Hepatocyte (in vitro differentiated cells): ENCODE results near the gene MLC1. TPM values are rescaled to one million over a fixed set of nuclear protein-coding genes. Genes with fewer than 3 reads are reported as not detected.

Experiments
- DNase-seq: peaks from one replicate; pipeline ENCODE4 v3.0.0-alpha.2; 2016; ENCODE audit warnings: low spot score
- H2AFZ ChIP-seq: fragments of 200-600 bp; sonication (generic); 2 replicates; pipeline ENCODE4 v1.6.0; 2016; ENCODE audit warnings: antibody characterized with exemption, mild to moderate bottlenecking
- H3K27ac ChIP-seq: fragments of 200-600 bp; sonication (generic); 2 replicates; pipeline ENCODE4 v1.5.1; 2016; ENCODE audit warnings: mild to moderate bottlenecking
- H3K27me3 ChIP-seq: fragments of 200-600 bp; sonication (generic); 2 replicates; pipeline ENCODE4 v1.6.1; 2016
- H3K36me3 ChIP-seq: fragments of 200-600 bp; sonication (generic); replicated peaks from 2 replicates; pipeline ENCODE4 v1.5.1; 2016; ENCODE audit warnings: low read depth; ENCODE audit not compliant: insufficient read depth
- H3K4me1 ChIP-seq: fragments of 200-600 bp; sonication (generic); 2 replicates; pipeline ENCODE4 v1.5.1; 2016; ENCODE audit warnings: mild to moderate bottlenecking, moderate library complexity; ENCODE audit not compliant: insufficient read depth
- H3K4me2 ChIP-seq: fragments of 200-600 bp; sonication (generic); 2 replicates; pipeline ENCODE4 v1.6.0; 2016
- H3K4me3 ChIP-seq: fragments of 200-600 bp; sonication (generic); 2 replicates; pipeline ENCODE4 v1.5.1; 2016; ENCODE audit warnings: mild to moderate bottlenecking
- H3K79me2 ChIP-seq: fragments of 200-600 bp; sonication (generic); 2 replicates; pipeline ENCODE4 v1.6.0; 2017; ENCODE audit warnings: mild to moderate bottlenecking
- H3K9me2 ChIP-seq: fragments of 200-600 bp; sonication (generic); replicated peaks from 2 replicates; pipeline ENCODE4 v1.6.0; 2017; ENCODE audit warnings: mild to moderate bottlenecking; ENCODE audit not compliant: insufficient read depth
- H3K9me3 ChIP-seq: fragments of 200-600 bp; sonication (generic); 2 replicates; pipeline ENCODE4 v1.5.1; 2016; ENCODE audit warnings: low read depth, mild to moderate bottlenecking
- H4K20me1 ChIP-seq: fragments of 200-600 bp; sonication (generic); 2 replicates; pipeline ENCODE4 v1.6.0; 2016; ENCODE audit warnings: mild to moderate bottlenecking; ENCODE audit not compliant: insufficient read depth, poor library complexity, severe bottlenecking
- EZH2 ChIP-seq: fragments of 200-600 bp; sonication (generic); IDR thresholded peaks from 2 replicates; pipeline ENCODE4 v1.6.1; 2016; ENCODE audit warnings: antibody characterized with exemption, mild to moderate bottlenecking, borderline replicate concordance
- EZH2phosphoT487 ChIP-seq: fragments of 200-600 bp; sonication (generic); IDR thresholded peaks from one replicate; pipeline ENCODE4 v1.6.1; 2018; ENCODE audit warnings: antibody characterized with exemption, mild to moderate bottlenecking, low read depth, moderate library complexity; ENCODE audit not compliant: unreplicated experiment, severe bottlenecking
- WGBS: methylation state at CpG from one replicate; pipeline ENCODE4 v1.1.6; 2016; ENCODE audit warnings: low lambda C conversion rate; ENCODE audit errors: missing lambda C conversion rate; 5-methylcytosine and 5-hydroxymethylcytosine counted together
- polyA plus RNA-seq: library from polyadenylated mRNA; unstranded; fragments of >200 nt; fragmentation: Nextera tagmentation; extraction: Ambion mirVana; gene quantifications from 2 replicates; pipeline ENCODE4 v1.2.1, GENCODE V29; 2016
- total RNA-seq: library from RNA; depleted of rRNA; stranded (reverse); fragments of >200 nt; gene quantifications from 2 replicates; pipeline ENCODE4 v1.2.3, GENCODE V29; 2014
- TF ChIP-seq, protein P1 (sequence below): fragments of 200-600 bp; sonication (generic); IDR thresholded peaks from 2 replicates; pipeline ENCODE4 v1.5.1; 2016; ENCODE audit warnings: antibody characterized with exemption, mild to moderate bottlenecking; ENCODE audit not compliant: poor library complexity

The MLC1 gene
- total and polyA plus RNA-seq, 2 experiments from 2014 or later: 3.3 to 8.2 TPM

DNA sequence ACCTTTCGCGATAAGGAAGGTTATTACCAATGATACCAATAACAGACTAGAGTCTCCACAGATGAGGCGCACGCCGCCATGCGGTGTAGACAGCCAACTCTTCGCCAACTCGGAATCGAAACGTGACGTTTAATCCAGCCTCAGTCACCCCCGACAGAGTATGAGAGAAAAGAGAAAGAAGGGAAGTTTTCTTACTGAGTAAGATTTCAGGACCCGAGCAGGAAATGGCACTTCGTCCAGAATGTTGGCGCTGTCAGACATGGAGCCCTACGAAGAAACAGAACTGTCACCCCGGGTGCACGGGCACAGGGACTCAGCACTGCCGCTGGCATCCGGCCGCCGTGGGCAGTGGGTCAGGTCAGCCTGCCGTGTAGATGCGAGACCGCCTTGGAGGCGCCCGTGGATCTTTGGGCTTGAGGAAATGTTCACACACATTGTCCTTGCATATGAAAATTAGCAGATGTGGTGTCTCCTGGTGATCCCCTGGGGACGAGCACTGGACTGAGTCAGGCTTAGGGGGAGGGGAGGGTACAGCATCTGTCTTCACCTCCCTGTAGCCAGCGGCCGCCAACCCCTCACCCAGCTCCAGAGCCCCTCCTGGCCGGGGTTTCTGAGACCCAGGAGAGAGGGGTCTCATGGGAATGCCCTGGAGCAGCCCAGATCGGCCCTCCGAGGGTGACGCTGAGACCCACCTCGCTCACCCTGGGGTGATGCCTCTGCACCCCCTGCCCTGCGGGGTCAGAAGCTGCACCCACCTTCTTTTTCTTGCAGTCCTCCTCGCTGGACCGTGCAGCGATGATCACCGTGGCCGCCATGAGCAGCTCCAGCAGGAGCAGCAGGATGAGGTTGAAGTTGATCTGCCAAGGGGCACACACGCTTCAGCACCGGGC is 8.3 kb downstream of the MLC1 start:
- H3K9me2 ChIP-seq: no peaks in the 10 kb centered on the region
- H4K20me1 ChIP-seq: no peaks in the 10 kb centered on the region
- no peak overlapping the region for H3K4me2 ChIP-seq
- no peak overlapping the region for H2AFZ ChIP-seq
- H3K79me2 ChIP-seq: no peaks in the 10 kb centered on the region
- H3K27me3 ChIP-seq: no peaks in the 10 kb centered on the region
- no peaks in the 10 kb centered on the region for H3K36me3 ChIP-seq
- no peak for DNase-seq
- H3K27ac ChIP-seq: no peak overlapping the region
- H3K4me3 ChIP-seq: no peak overlapping the region
- no peak for TF ChIP-seq EZH2
- TF ChIP-seq, protein P1, sequence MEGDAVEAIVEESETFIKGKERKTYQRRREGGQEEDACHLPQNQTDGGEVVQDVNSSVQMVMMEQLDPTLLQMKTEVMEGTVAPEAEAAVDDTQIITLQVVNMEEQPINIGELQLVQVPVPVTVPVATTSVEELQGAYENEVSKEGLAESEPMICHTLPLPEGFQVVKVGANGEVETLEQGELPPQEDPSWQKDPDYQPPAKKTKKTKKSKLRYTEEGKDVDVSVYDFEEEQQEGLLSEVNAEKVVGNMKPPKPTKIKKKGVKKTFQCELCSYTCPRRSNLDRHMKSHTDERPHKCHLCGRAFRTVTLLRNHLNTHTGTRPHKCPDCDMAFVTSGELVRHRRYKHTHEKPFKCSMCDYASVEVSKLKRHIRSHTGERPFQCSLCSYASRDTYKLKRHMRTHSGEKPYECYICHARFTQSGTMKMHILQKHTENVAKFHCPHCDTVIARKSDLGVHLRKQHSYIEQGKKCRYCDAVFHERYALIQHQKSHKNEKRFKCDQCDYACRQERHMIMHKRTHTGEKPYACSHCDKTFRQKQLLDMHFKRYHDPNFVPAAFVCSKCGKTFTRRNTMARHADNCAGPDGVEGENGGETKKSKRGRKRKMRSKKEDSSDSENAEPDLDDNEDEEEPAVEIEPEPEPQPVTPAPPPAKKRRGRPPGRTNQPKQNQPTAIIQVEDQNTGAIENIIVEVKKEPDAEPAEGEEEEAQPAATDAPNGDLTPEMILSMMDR: no peak
- no peak for TF ChIP-seq EZH2phosphoT487
- H3K4me1 ChIP-seq: peaks cover 13% of the 10 kb centered on the region
- H3K9me3 ChIP-seq: no peaks in the 10 kb centered on the region
- WGBS: 86% methylated on average over 37 of the region's 43 CpGs

DNA sequence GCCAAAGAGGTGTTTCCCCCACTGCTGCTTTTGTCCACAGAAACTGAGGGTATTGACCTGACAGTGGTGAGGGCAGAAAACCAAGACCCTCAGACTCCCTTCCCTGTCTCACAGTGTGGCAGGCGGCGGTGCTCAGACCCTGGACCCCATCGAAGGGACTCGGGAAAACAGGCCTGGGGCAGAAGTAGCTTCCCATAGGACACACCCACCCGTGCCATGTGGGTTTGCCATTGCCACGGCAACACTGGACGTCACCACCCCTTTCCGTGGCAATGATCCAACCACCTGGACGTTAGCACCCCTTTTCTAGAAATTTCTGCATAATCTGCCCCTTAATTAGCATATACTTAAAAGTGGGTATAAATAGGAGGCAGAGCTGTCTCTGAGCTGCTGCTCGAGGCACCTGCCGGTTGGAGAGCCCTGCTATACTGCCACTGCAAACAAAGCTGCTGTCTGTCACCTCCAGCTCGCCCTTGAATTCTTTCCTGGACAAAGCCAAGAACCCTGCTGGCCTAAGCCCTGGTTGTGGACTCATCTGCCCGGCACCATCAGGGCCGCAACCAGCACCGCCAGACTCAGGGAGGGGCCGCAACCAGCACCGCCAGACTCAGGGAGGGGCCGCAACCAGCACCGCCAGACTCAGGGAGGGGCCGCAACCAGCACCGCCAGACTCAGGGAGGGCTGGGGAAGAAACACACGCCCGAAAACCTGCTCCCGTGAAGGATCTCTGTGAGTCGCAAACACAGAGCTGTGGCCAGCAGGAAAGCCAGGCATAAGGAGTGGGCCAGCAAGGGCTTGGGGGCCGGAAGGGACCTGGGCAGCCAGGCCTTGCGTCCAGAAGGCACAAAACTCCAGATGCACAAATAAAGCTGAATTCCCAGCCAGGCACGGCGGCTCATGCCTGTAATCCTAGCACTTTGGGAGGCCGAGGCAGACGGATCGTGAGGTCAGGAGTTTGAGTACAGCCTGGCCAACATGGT is 10.4 kb downstream of the MLC1 start:
- 82% methylated on average over 31 of the region's 32 CpGs for WGBS
- H3K9me2 ChIP-seq: no peaks in the 10 kb centered on the region
- H2AFZ ChIP-seq: no peak overlapping the region
- no peaks in the 10 kb centered on the region for H3K36me3 ChIP-seq
- H3K79me2 ChIP-seq: no peaks in the 10 kb centered on the region
- H3K4me3 ChIP-seq: no peak overlapping the region
- H3K4me2 ChIP-seq: no peak overlapping the region
- TF ChIP-seq EZH2: no peak
- no peak overlapping the region for H3K27ac ChIP-seq
- H3K9me3 ChIP-seq: no peaks in the 10 kb centered on the region
- H4K20me1 ChIP-seq: no peaks in the 10 kb centered on the region
- no peaks in the 10 kb centered on the region for H3K27me3 ChIP-seq
- H3K4me1 ChIP-seq: peaks cover 13% of the 10 kb centered on the region
- DNase-seq: no peak

DNA sequence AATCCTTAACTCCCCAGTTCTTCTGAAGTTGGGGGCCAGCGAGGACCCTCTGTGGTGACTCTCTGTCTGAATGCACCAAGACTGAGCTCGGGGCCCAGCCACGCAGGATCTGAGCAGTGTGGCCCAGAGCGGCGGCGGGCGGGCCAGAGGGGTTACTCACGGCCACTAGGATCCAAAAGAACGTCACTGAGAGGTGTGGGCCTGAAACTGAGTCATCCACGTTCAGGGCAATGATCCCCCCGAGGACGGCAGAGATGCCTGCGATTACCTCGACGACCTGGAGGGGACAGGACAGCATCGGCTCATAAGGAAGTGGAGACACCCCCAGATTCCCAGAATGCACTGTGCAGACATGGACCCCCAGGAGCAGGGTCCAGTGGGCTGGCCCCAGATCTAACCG is 11.2 kb downstream of the MLC1 start:
- Histone ChIP-seq H3K27me3 (no peaks in the 10 kb centered on the region), H3K79me2 (no peaks in the 10 kb centered on the region), H3K4me3 (no peak overlapping the region), H3K4me1 (peaks cover 7% of the 10 kb centered on the region), H2AFZ (no peak overlapping the region), H4K20me1 (no peaks in the 10 kb centered on the region), H3K36me3 (no peaks in the 10 kb centered on the region), H3K9me3 (no peaks in the 10 kb centered on the region), H3K27ac (no peak overlapping the region), H3K9me2 (no peaks in the 10 kb centered on the region), H3K4me2 (no peak overlapping the region)
- no peak for TF ChIP-seq EZH2
- TF ChIP-seq, protein P1: no peak
- no peak for TF ChIP-seq EZH2phosphoT487
- no peak for DNase-seq
- 85% methylated on average over 17 of the region's 17 CpGs for WGBS
